ENCODE data around the gene CDKN2B-AS1.
A peak's percentile ranks its signal among the peaks of the same experiment; 100 is the strongest.

The CDKN2B-AS1 gene

DNA sequence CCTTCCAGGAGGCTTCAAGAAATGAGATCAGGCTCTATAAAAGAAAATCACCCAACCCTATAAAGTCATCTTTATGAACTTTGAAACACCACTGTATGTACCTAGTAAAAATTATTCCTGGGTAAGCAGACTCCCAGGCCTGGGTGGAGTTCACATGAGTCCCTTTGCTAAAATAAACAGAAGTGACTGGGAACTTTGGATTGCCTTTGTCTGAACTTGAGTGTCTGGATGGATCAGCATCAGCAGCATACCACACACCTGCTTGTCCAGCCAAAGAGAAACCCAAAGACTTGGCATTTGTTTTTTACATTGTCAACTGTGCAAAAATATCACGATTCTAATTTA, 94.1 kb downstream of the CDKN2B-AS1 start:
- Histone ChIP-seq H2AFZ (ENCODE audit: low read length, unreplicated experiment) (no peak overlapping the region), H3K27ac (ENCODE audit: low read depth, low read length) (no peak overlapping the region), H3K27me3 (ENCODE audit: insufficient read depth, low read length) (no peaks in the 10 kb centered on the region), H3K4me3 (ENCODE audit: low read depth, low read length) (no peak overlapping the region), H3K4me1 (ENCODE audit: control insufficient read depth, insufficient read depth, low read length, unreplicated experiment) (peaks cover 15% of the 10 kb centered on the region), H3K79me2 (ENCODE audit: control insufficient read depth, insufficient read depth, low read length, unreplicated experiment) (no peaks in the 10 kb centered on the region), H3K36me3 (ENCODE audit: insufficient read depth, low read length) (0 out of 2 replicates have a peak, but pooled peaks cover 6% of the 10 kb centered on the region)

DNA sequence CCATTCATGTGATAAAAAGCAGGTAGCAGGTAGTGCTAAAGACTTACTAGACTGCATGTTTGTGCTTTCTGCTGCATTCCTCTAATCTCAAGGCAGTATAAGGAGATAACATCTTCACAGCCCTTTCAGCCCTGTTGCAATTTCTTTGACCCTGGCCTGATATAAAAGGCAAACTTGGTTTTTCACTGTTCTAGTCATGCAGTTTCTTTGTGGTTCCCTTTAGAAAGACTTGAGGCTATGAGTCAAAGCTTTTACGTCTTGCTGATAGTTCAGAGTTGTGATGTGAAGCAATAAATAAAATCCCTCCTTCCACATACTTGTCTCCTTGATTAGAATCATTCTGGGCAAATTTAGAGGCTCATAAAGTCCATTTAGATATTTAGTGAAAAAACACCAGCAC, 103.1 kb downstream of the CDKN2B-AS1 start:
- no peaks in the 10 kb centered on the region for H3K36me3 ChIP-seq (ENCODE audit: insufficient read depth, low read length)
- no peaks in the 10 kb centered on the region for H3K79me2 ChIP-seq (ENCODE audit: control insufficient read depth, insufficient read depth, low read length, unreplicated experiment)
- H3K27me3 ChIP-seq (ENCODE audit: insufficient read depth, low read length), result no peaks in the 10 kb centered on the region
- H3K27ac ChIP-seq (ENCODE audit: low read depth, low read length), result peak overlapping the region; percentile 50
- no peak overlapping the region for H2AFZ ChIP-seq (ENCODE audit: low read length, unreplicated experiment)
- H3K4me1 ChIP-seq (ENCODE audit: control insufficient read depth, insufficient read depth, low read length, unreplicated experiment), result peaks cover 28% of the 10 kb centered on the region
- no peak overlapping the region for H3K4me3 ChIP-seq (ENCODE audit: low read depth, low read length)

DNA sequence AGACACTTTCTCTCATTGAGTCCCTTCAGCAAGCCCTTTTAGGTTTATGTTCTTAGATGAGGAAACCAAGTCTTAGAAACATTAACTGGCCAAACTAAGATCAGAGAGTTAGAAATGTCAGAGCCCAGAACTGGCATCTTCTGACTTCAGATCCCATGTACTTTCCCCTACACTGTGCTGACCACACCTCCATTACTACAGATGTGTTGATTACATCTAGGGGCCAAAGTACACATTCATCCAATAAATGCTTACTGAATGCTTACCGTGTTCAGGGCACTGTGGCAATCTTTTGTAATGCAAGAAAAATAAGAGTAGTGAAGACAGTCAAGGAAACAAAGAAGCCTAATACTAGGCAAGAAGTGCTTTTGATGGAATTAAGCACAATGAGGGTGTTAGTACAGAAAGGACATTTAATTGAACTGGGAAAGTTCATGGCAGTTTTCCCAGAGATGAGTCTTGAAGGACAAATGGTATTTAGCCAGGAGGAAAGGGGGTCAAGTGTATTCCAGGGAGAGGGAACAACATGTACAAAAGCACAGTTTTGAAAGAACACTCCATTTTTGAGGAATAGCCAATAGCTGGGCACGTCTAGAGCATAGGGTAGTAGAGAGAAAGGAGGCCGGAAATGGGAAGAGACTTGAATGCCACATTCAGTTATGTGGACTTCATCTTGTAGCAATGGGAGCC, 104.2 kb downstream of the CDKN2B-AS1 start:
- H2AFZ ChIP-seq (ENCODE audit: low read length, unreplicated experiment), result peak overlapping the region; percentile 2
- H3K27me3 ChIP-seq (ENCODE audit: insufficient read depth, low read length), result no peaks in the 10 kb centered on the region
- H3K79me2 ChIP-seq (ENCODE audit: control insufficient read depth, insufficient read depth, low read length, unreplicated experiment), result no peaks in the 10 kb centered on the region
- no peak overlapping the region for H3K4me3 ChIP-seq (ENCODE audit: low read depth, low read length)
- H3K4me1 ChIP-seq (ENCODE audit: control insufficient read depth, insufficient read depth, low read length, unreplicated experiment), result peaks cover 33% of the 10 kb centered on the region
- H3K27ac ChIP-seq (ENCODE audit: low read depth, low read length), result peak overlapping the region; percentile 11
- H3K36me3 ChIP-seq (ENCODE audit: insufficient read depth, low read length), result no peaks in the 10 kb centered on the region

DNA sequence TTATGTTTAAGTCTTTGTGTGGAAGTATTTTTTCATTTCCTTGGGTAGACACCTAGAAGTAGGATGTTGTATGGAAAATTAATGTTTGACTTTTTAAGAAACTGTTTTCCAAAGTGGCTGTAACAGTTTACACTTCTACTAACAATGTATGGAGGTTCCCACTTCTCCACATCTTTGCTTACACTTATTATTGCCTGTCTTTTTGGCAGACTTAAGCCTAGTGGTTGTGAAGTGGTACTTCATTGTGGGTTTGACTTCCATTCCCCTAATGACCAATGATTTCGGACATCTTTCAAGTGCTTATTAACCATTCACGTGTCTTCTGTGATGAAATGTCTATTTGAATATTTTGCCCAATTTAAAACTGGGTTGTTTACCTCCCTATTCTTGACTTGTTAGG, 106.0 kb downstream of the CDKN2B-AS1 start:
- Histone ChIP-seq H3K27me3 (ENCODE audit: insufficient read depth, low read length) (no peaks in the 10 kb centered on the region), H3K4me3 (ENCODE audit: low read depth, low read length) (no peak overlapping the region), H3K36me3 (ENCODE audit: insufficient read depth, low read length) (no peaks in the 10 kb centered on the region), H3K27ac (ENCODE audit: low read depth, low read length) (no peak overlapping the region), H3K79me2 (ENCODE audit: control insufficient read depth, insufficient read depth, low read length, unreplicated experiment) (no peaks in the 10 kb centered on the region), H2AFZ (ENCODE audit: low read length, unreplicated experiment) (no peak overlapping the region), H3K4me1 (ENCODE audit: control insufficient read depth, insufficient read depth, low read length, unreplicated experiment) (peaks cover 50% of the 10 kb centered on the region)

DNA sequence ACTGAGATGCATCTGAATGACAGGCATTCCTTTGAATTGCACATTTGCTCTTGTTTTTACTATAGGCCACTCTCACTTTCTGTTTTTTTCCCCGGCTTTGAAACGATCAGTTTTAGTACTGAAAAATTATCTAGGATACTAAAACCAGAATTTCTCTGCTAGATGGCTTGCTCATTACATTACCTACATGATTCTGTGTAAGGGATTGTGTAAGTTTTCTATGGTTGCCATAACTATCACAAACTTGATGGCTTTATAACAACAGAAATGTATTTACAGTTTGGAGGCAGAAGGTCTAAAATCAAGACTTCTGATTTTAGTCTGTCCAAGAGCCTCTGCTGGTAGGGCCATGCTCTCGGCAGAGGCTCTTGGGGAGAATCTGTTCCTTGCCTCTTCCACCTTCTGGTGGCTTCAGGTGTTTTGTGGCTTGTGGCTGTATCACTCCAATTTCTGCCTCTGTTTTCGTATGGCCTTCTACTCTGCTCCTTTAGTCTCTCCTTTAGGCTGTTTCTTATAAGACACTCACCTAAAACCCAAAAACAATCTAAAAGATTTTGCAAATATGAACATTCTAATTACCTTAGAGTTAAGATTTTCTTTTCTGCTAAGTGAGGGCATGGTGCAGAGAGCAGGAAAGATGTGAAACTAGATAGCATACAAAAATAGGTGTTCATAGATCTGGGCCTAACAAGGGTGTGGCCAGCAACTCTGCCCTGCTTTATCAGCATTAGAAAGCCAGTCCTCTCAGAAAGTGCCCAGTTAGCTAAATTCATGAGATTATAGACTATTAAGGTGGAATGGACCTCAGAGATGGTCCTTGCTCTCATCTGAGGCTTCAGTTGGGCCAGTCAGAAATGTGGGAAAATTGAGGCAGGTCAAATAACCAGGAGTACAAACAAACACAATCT, 107.8 kb downstream of the CDKN2B-AS1 start:
- Histone ChIP-seq H3K4me3 (ENCODE audit: low read depth, low read length) (no peak overlapping the region), H2AFZ (ENCODE audit: low read length, unreplicated experiment) (peak overlapping the region; percentile 15), H3K27me3 (ENCODE audit: insufficient read depth, low read length) (no peaks in the 10 kb centered on the region), H3K4me1 (ENCODE audit: control insufficient read depth, insufficient read depth, low read length, unreplicated experiment) (peaks cover 53% of the 10 kb centered on the region), H3K27ac (ENCODE audit: low read depth, low read length) (peak overlapping the region; percentile 96), H3K79me2 (ENCODE audit: control insufficient read depth, insufficient read depth, low read length, unreplicated experiment) (no peaks in the 10 kb centered on the region), H3K36me3 (ENCODE audit: insufficient read depth, low read length) (no peaks in the 10 kb centered on the region)

DNA sequence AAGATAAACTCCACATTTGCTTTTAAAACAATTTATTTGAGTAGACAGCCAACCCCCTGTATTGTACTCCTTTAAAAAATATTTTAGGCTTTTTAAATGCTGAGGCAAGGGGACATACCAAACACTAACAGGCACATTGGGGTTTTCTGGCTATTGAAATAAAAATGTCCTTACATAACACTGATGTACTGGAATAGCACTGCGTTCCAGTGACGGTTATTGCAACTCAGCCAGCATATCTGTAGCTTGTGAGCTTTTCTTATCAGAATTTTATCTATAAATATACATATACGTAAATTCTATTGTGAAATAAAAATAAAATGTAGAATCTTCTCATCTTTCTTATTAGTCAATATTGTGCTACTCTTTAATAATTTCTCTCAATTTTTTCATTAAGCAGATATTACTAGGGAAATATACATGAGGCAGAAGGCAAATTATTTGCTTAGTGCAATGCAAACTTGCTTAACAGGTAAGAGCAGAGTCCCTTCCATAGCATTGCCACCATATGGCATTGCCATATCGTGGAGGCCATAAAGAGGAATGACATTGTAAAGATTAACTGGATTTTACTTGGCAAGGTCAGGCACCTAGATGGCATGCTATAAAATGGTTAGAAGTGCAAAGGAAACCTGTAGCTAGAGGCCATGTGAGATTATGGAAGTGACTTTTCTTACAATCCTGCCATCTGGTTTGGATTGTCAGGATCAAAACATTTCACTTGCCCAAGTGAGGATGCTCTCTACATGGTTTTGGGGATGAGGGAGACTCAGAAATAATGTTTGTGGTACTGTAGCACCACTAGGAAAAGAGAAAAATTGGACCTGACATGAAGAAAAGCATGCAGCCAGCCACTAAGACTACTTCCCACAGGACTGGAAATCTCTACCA, 109.3 kb downstream of the CDKN2B-AS1 start:
- Histone ChIP-seq H3K36me3 (ENCODE audit: insufficient read depth, low read length) (no peaks in the 10 kb centered on the region), H3K27ac (ENCODE audit: low read depth, low read length) (peak overlapping the region; percentile 96), H3K4me3 (ENCODE audit: low read depth, low read length) (peak overlapping the region; percentile 14; the same call in 1 of the 2 replicates), H3K4me1 (ENCODE audit: control insufficient read depth, insufficient read depth, low read length, unreplicated experiment) (peaks cover 52% of the 10 kb centered on the region), H2AFZ (ENCODE audit: low read length, unreplicated experiment) (no peak overlapping the region), H3K79me2 (ENCODE audit: control insufficient read depth, insufficient read depth, low read length, unreplicated experiment) (no peaks in the 10 kb centered on the region), H3K27me3 (ENCODE audit: insufficient read depth, low read length) (no peaks in the 10 kb centered on the region)

- no peak overlapping the region for H3K4me3 ChIP-seq (ENCODE audit: low read depth, low read length)
- H3K36me3 ChIP-seq (ENCODE audit: insufficient read depth, low read length), result no peaks in the 10 kb centered on the region
- H2AFZ ChIP-seq (ENCODE audit: low read length, unreplicated experiment), result no peak overlapping the region
- H3K79me2 ChIP-seq (ENCODE audit: control insufficient read depth, insufficient read depth, low read length, unreplicated experiment), result no peaks in the 10 kb centered on the region
- peak overlapping the region; percentile 96 for H3K27ac ChIP-seq (ENCODE audit: low read depth, low read length)
- peaks cover 46% of the 10 kb centered on the region for H3K4me1 ChIP-seq (ENCODE audit: control insufficient read depth, insufficient read depth, low read length, unreplicated experiment)
- no peaks in the 10 kb centered on the region for H3K27me3 ChIP-seq (ENCODE audit: insufficient read depth, low read length)
Measured at GRCh38 chr9:22105005-22105722, 110.6 kb downstream of the CDKN2B-AS1 start.

- Histone ChIP-seq H3K4me3 (ENCODE audit: low read depth, low read length) (no peak overlapping the region), H2AFZ (ENCODE audit: low read length, unreplicated experiment) (no peak overlapping the region), H3K4me1 (ENCODE audit: control insufficient read depth, insufficient read depth, low read length, unreplicated experiment) (peaks cover 58% of the 10 kb centered on the region)
Measured at GRCh38 chr9:22107202-22108045, 112.8 kb downstream of the CDKN2B-AS1 start.

GRCh38 chr9:22108581-22109370, 114.2 kb downstream of the CDKN2B-AS1 start:
- H3K4me1 ChIP-seq (ENCODE audit: control insufficient read depth, insufficient read depth, low read length, unreplicated experiment), result peaks cover 50% of the 10 kb centered on the region
- H2AFZ ChIP-seq (ENCODE audit: low read length, unreplicated experiment), result peak overlapping the region; percentile 49
- H3K27me3 ChIP-seq (ENCODE audit: insufficient read depth, low read length), result no peaks in the 10 kb centered on the region
- H3K27ac ChIP-seq (ENCODE audit: low read depth, low read length), result no peak overlapping the region
- H3K36me3 ChIP-seq (ENCODE audit: insufficient read depth, low read length), result no peaks in the 10 kb centered on the region
- H3K79me2 ChIP-seq (ENCODE audit: control insufficient read depth, insufficient read depth, low read length, unreplicated experiment), result no peaks in the 10 kb centered on the region
- H3K4me3 ChIP-seq (ENCODE audit: low read depth, low read length), result no peak overlapping the region

More at GRCh38 chr9:22107202-22108045, 112.8 kb downstream of the CDKN2B-AS1 start:
- Histone ChIP-seq H3K27me3 (ENCODE audit: insufficient read depth, low read length) (no peaks in the 10 kb centered on the region), H3K27ac (ENCODE audit: low read depth, low read length) (no peak overlapping the region), H3K79me2 (ENCODE audit: control insufficient read depth, insufficient read depth, low read length, unreplicated experiment) (no peaks in the 10 kb centered on the region), H3K36me3 (ENCODE audit: insufficient read depth, low read length) (no peaks in the 10 kb centered on the region)
